Sigmoid colon (tissue), 7 donors: Measurements from ENCODE around the gene MLEC. TPM values are rescaled to one million over a fixed set of nuclear protein-coding genes. Genes with fewer than 3 reads are reported as not detected.

ENCODE experiments used
- DNase-seq: peaks from one replicate; pipeline ENCODE4 v3.0.0-alpha.2; 2019
- H3K27ac ChIP-seq, 4 donors: fragments of 200-600 bp; sonication (generic); one replicate each; pipeline ENCODE4 v1.5.1; 2016 to 2019; ENCODE audit warnings: mild to moderate bottlenecking in 1 of 4
- H3K27me3 ChIP-seq, 3 donors: fragments of 200-600 bp; sonication (generic); one replicate each; pipeline ENCODE4 v1.5.1; 2019; ENCODE audit warnings: mild to moderate bottlenecking in 1 of 3
- H3K36me3 ChIP-seq, 4 donors: fragments of 200-600 bp; sonication (generic); one replicate each; pipeline ENCODE4 v1.5.1; 2016 to 2019
- H3K4me1 ChIP-seq, 4 donors: fragments of 200-600 bp; sonication (generic); one replicate each; pipeline ENCODE4 v1.5.1; 2017 to 2019
- H3K4me3 ChIP-seq, 4 donors: fragments of 200-600 bp; sonication (generic); one replicate each; pipeline ENCODE4 v1.5.1; 2017 to 2019; ENCODE audit warnings: mild to moderate bottlenecking in 2 of 4, moderate library complexity in 1 of 4
- H3K9me3 ChIP-seq, 4 donors: fragments of 200-600 bp in 3 of 4; sonication (generic) in 3 of 4; one replicate each; pipeline versions ENCODE4 v1.5.1 to v1.6.1; 2013 to 2019
- CTCF ChIP-seq, 4 experiments: fragments of 450-650 bp in 3 of 4; fragments of 200-600 bp in 1 of 4; IDR thresholded peaks; one replicate each; pipeline ENCODE4 v1.5.1; 2016 to 2019; ENCODE audit warnings: antibody characterized with exemption in 4 of 4, mild to moderate bottlenecking in 3 of 4, moderate library complexity in 2 of 4
- EP300 ChIP-seq, 4 donors: sonication (generic); formaldehyde crosslinking; IDR thresholded peaks; one replicate each; pipeline ENCODE4 v1.6.1; 2017; ENCODE audit warnings: antibody characterized with exemption in 4 of 4
- POLR2A ChIP-seq, 2 donors: fragments of 450-650 bp; IDR thresholded peaks; one replicate each; pipeline ENCODE4 v1.6.1; 2016; ENCODE audit warnings: antibody characterized with exemption in 2 of 2, mild to moderate bottlenecking in 2 of 2, moderate library complexity in 2 of 2
- POLR2AphosphoS5 ChIP-seq, 4 donors: sonication (generic); formaldehyde crosslinking; IDR thresholded peaks; one replicate each; pipeline ENCODE4 v1.6.1; 2017; ENCODE audit warnings: antibody characterized with exemption in 4 of 4
- WGBS, 2 donors: extraction: QIAGEN DNeasy Blood & Tissue Kit; methylation state at CpG; one replicate each; pipeline ENCODE4 v1.1.7; 2013; 5-methylcytosine and 5-hydroxymethylcytosine counted together
- intact Hi-C: fragments of 100-400 bp; cut with DNase I; formaldehyde crosslinking; loops from one replicate; pipeline ENCODE4 v1.15.1; 2023
- polyA plus RNA-seq, 3 donors: library from polyadenylated mRNA; stranded (reverse); fragments of 200-250 nt; gene quantifications; one replicate each; pipeline ENCODE4 v1.2.3, GENCODE V29; 2013
- total RNA-seq, 4 donors: library from RNA; depleted of rRNA; stranded (reverse); fragments of >200 nt; gene quantifications; one replicate each; pipeline ENCODE4 v1.1.0, GENCODE V29; 2016
- donor health status: healthy with polysubstance abuse.
- donor health status: Bipolar disorder and iron deficiency.
- donor health status: healthy.

The MLEC gene
- total and polyA plus RNA-seq, 7 donors: 22.2 to 164 (median 31.3) TPM

GRCh38 chr12:120689397-120690082 lies 2.6 kb downstream of the MLEC start:
- intact Hi-C loops: loop anchor here (5.0 kb wide), 1 partner anchor 38 kb away; the partner anchor contains the start of gene ACADS
- no peaks in the 10 kb centered on the region for H3K9me3 ChIP-seq
- peak overlapping the region in 3 of 4 donors; percentile 94 to 97 (median 95) for H3K27ac ChIP-seq
- TF ChIP-seq POLR2AphosphoS5 (IDR thresholded peaks at IDR 0.05): no peak
- TF ChIP-seq CTCF (IDR thresholded peaks at IDR 0.05): no peak
- no peak for TF ChIP-seq POLR2A (IDR thresholded peaks at IDR 0.05)
- no peak for TF ChIP-seq EP300 (IDR thresholded peaks at IDR 0.05)
- H3K4me1 ChIP-seq: peaks cover 0 to 65% (median 53%) of the 10 kb centered on the region in 4 donors
- H3K27me3 ChIP-seq: no peaks in the 10 kb centered on the region
- WGBS, 2 donors: 19 to 64% methylated on average over 6 of the region's 6 CpGs
- H3K4me3 ChIP-seq: peak overlapping the region in 2 of 4 donors; percentile 99 to 100
- peaks cover 4 to 7% (median 6%) of the 10 kb centered on the region in 4 donors for H3K36me3 ChIP-seq
- no peak for DNase-seq

GRCh38 chr12:120690083-120690450 lies 3.1 kb downstream of the MLEC start:
- H3K27ac ChIP-seq: no peak overlapping the region
- 41 to 80% methylated on average over 2 of the region's 2 CpGs for WGBS, 2 donors
- TF ChIP-seq POLR2AphosphoS5 (IDR thresholded peaks at IDR 0.05): no peak
- TF ChIP-seq CTCF (IDR thresholded peaks at IDR 0.05): no peak
- no peak for TF ChIP-seq EP300 (IDR thresholded peaks at IDR 0.05)
- TF ChIP-seq POLR2A (IDR thresholded peaks at IDR 0.05): no peak
- DNase-seq: no peak
- H3K36me3 ChIP-seq: peaks cover 5 to 13% (median 10%) of the 10 kb centered on the region in 4 donors
- intact Hi-C loops: no loop called here
- no peak overlapping the region for H3K4me3 ChIP-seq
- peaks cover 0 to 65% (median 53%) of the 10 kb centered on the region in 4 donors for H3K4me1 ChIP-seq
- H3K9me3 ChIP-seq: no peaks in the 10 kb centered on the region
- no peaks in the 10 kb centered on the region for H3K27me3 ChIP-seq

GRCh38 chr12:120690978-120691377 lies 4.0 kb downstream of the MLEC start:
- H3K36me3 ChIP-seq: peaks cover 5 to 22% (median 14%) of the 10 kb centered on the region in 4 donors
- no peak for DNase-seq
- 15 to 58% methylated on average over 3 of the region's 3 CpGs for whole genome bisulfite sequencing, 2 donors
- no peaks in the 10 kb centered on the region for H3K27me3 ChIP-seq
- peaks cover 0 to 58% (median 52%) of the 10 kb centered on the region in 4 donors for H3K4me1 ChIP-seq
- no peak overlapping the region for H3K4me3 ChIP-seq
- no peak overlapping the region for H3K27ac ChIP-seq
- TF ChIP-seq POLR2AphosphoS5 (IDR thresholded peaks at IDR 0.05) (no peak), CTCF (IDR thresholded peaks at IDR 0.05) (no peak), POLR2A (IDR thresholded peaks at IDR 0.05) (no peak), EP300 (IDR thresholded peaks at IDR 0.05) (no peak)
- no peaks in the 10 kb centered on the region for H3K9me3 ChIP-seq
- intact Hi-C loops: no loop called here

GRCh38 chr12:120692524-120693033 lies 5.6 kb downstream of the MLEC start:
- Histone ChIP-seq H3K27me3 (no peaks in the 10 kb centered on the region), H3K27ac (peak overlapping the region in 3 of 4 donors; percentile 3 to 38 (median 32)), H3K4me1 (peaks cover 0 to 56% (median 51%) of the 10 kb centered on the region in 4 donors), H3K4me3 (no peak overlapping the region), H3K36me3 (peaks cover 5 to 38% (median 25%) of the 10 kb centered on the region in 4 donors), H3K9me3 (no peaks in the 10 kb centered on the region)
- TF ChIP-seq EP300 (IDR thresholded peaks at IDR 0.05): no peak
- no peak for TF ChIP-seq POLR2AphosphoS5 (IDR thresholded peaks at IDR 0.05)
- TF ChIP-seq CTCF (IDR thresholded peaks at IDR 0.05): no peak
- TF ChIP-seq POLR2A (IDR thresholded peaks at IDR 0.05): no peak
- intact Hi-C loops: no loop called here
- 16 to 61% methylated on average over 11 of the region's 11 CpGs for WGBS, 2 donors
- DNase-seq: no peak
